ENCODE data around the gene EDC4. TPM values are rescaled to one million over a fixed set of nuclear protein-coding genes. Genes with fewer than 3 reads are reported as not detected.

EDC4 gene
- total RNA-seq, 4 donors from 2014 or later, result 36.7 to 62.4 (median 55.6) TPM

DNA sequence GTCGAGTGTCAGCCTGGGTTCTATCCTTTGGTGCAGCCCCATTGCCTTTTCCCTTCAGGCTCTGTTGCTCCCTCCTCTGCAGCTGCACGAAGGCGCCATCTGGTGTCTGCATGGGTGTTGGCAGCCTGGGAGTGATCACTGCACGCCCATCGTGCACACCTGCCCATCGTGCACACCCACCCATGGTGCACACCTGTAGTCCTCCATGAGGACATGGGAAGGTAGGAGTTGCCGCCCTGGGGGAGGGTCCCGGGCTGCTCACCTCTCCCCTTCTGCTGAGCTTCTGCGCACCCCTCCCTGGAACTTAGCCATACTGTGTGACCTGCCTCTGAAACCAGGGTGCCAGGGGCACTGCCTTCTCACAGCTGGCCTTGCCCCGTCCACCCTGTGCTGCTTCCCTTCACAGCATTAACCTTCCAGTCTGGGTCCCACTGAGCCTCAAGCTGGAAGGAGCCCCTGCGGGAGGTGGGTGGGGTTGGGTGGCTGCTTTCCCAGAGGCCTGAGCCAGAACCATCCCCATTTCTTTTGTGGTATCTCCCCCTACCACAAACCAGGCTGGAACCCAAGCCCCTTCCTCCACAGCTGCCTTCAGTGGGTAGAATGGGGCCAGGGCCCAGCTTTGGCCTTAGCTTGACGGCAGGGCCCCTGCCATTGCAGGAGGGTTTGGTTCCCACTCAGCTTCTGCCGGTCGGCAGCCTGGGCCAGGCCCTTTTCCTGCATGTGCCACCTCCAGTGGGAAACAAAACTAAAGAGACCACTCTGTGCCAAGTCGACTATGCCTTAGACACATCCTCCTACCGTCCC, 55.9 kb downstream of the EDC4 start:
- Histone ChIP-seq H3K4me1 (peaks cover 0 to 32% (median 0%) of the 10 kb centered on the region in 4 donors), H3K4me3 (no peak overlapping the region), H3K9me3 (no peaks in the 10 kb centered on the region), H3K36me3 (peaks cover 0 to 67% (median 5%) of the 10 kb centered on the region in 3 donors), H3K27ac (no peak overlapping the region), H3K27me3 (no peaks in the 10 kb centered on the region)
- TF ChIP-seq EP300 (IDR thresholded peaks at IDR 0.05), result peak in 1 of 2 donors; percentile 8
- no peak for TF ChIP-seq POLR2A (IDR thresholded peaks at IDR 0.05)
- TF ChIP-seq, protein P1, sequence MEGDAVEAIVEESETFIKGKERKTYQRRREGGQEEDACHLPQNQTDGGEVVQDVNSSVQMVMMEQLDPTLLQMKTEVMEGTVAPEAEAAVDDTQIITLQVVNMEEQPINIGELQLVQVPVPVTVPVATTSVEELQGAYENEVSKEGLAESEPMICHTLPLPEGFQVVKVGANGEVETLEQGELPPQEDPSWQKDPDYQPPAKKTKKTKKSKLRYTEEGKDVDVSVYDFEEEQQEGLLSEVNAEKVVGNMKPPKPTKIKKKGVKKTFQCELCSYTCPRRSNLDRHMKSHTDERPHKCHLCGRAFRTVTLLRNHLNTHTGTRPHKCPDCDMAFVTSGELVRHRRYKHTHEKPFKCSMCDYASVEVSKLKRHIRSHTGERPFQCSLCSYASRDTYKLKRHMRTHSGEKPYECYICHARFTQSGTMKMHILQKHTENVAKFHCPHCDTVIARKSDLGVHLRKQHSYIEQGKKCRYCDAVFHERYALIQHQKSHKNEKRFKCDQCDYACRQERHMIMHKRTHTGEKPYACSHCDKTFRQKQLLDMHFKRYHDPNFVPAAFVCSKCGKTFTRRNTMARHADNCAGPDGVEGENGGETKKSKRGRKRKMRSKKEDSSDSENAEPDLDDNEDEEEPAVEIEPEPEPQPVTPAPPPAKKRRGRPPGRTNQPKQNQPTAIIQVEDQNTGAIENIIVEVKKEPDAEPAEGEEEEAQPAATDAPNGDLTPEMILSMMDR (IDR thresholded peaks at IDR 0.05), result peak; percentile 66 to 93 (median 77)
- DNase-seq (ENCODE audit: low spot score in 2 of 2), result peak; percentile 59 to 81
- WGBS, 2 donors, result 46 to 50% methylated on average over 13 to 14 of the region's 16 CpGs

DNA sequence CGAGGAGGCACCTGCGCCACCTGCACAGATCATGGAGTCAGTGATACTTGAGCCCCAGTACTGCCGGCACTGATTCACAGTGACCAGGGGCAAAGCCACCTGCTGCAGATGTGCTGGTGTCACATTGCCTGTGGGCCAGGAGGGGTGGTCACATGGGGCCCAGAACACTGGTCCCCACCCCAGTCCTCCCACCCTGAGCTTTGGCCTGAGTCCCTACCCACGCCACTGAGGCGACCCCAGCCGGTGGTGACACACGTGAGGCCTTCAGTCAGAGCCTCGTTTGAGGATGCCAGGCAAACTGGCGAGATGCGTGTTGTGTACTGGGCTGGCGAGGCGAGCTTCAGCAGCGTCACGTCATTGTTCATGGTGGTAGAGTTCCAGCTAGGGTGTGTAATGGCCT, 57.3 kb downstream of the EDC4 start:
- no peaks in the 10 kb centered on the region for H3K9me3 ChIP-seq
- WGBS, 2 donors, result 90 to 92% methylated on average over 14 of the region's 14 CpGs
- H3K27me3 ChIP-seq, result no peaks in the 10 kb centered on the region
- no peak overlapping the region for H3K4me3 ChIP-seq
- TF ChIP-seq EP300 (IDR thresholded peaks at IDR 0.05), result no peak
- TF ChIP-seq, protein P1 (IDR thresholded peaks at IDR 0.05), result no peak
- TF ChIP-seq POLR2A (IDR thresholded peaks at IDR 0.05), result no peak
- H3K36me3 ChIP-seq, result peaks cover 0 to 64% (median 11%) of the 10 kb centered on the region in 3 donors
- no peak for DNase-seq (ENCODE audit: low spot score in 2 of 2)
- peaks cover 0 to 35% (median 9%) of the 10 kb centered on the region in 4 donors for H3K4me1 ChIP-seq
- H3K27ac ChIP-seq, result no peak overlapping the region

DNA sequence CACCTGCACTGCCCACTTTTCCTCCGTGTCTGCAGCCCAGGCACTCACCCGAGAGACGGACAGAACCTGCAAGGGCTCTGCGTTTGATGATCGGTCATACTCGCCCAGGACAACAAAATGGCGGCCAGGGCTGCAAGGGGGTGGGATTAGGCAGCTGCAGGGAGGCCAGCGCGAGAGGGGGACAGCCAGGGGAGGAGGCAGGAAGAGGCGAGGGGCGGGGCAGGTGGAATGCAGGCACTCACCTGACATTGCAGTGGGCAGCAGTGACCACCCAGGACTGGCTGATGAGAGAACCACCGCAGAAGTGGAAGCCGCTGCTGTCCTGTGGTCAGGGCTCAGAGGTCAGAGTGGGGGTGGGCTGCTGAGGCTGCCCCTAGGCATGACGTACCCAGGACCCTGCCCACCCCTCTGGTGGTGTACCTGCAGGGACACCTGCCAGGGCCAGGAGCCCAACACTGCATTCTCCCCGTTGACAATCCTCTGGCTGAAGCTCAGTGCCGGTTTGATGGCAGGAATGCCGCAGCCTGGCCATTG, 57.9 kb downstream of the EDC4 start:
- no peak for DNase-seq (ENCODE audit: low spot score in 2 of 2)
- Histone ChIP-seq H3K27me3 (no peaks in the 10 kb centered on the region), H3K27ac (no peak overlapping the region), H3K36me3 (peaks cover 0 to 64% (median 11%) of the 10 kb centered on the region in 3 donors), H3K9me3 (no peaks in the 10 kb centered on the region), H3K4me3 (no peak overlapping the region), H3K4me1 (peaks cover 0 to 35% (median 12%) of the 10 kb centered on the region in 4 donors)
- WGBS, 2 donors, result 86 to 88% methylated on average over 14 to 16 of the region's 17 CpGs
- TF ChIP-seq POLR2A (IDR thresholded peaks at IDR 0.05), result no peak
- no peak for TF ChIP-seq EP300 (IDR thresholded peaks at IDR 0.05)
- TF ChIP-seq, protein P1 (IDR thresholded peaks at IDR 0.05), result no peak

Small RNA genes within 50 kb of the gene (small RNA-seq; reads per million reads assigned to genes)
- not detected for gene AC040162.2
- not detected for gene NRN1L

Other genes with a start within 250 kb of the EDC4 start
- gene CARMIL2, start 227.9 kb upstream of the EDC4 start, total RNA-seq, result 1 to 10 TPM in 3 of 4 donors, under 1 TPM in 1; 0.66 to 6.5 (median 1.7) TPM
- 10 to 100 TPM; 18.0 to 32.3 (median 20.7) TPM for gene ACD, start 212.8 kb upstream of the EDC4 start, total RNA-seq
- gene PARD6A, start 212.1 kb upstream of the EDC4 start, total RNA-seq, result 10 to 100 TPM in 2 of 4 donors, 1 to 10 TPM in 2; 3.7 to 16.2 (median 9.9) TPM
- gene ENKD1, start 206.3 kb upstream of the EDC4 start, total RNA-seq, result 10 to 100 TPM; 32.6 to 53.8 (median 45.6) TPM
- 10 to 100 TPM; 15.9 to 31.2 (median 25.5) TPM for gene C16orf86, start 206.2 kb upstream of the EDC4 start, total RNA-seq
- gene GFOD2, start 153.7 kb upstream of the EDC4 start, total RNA-seq, result 10 to 100 TPM; 10.5 to 24.6 (median 17.2) TPM
- gene RANBP10, start 66.5 kb upstream of the EDC4 start, total RNA-seq, result 10 to 100 TPM in 3 of 4 donors, 1 to 10 TPM in 1; 8.1 to 19.5 (median 12.0) TPM
- 1 to 10 TPM; 2.8 to 8.4 (median 4.0) TPM for gene TSNAXIP1, start 66.2 kb upstream of the EDC4 start, total RNA-seq
- 10 to 100 TPM; 47.1 to 74.3 (median 60.9) TPM for gene THAP11, start 30.7 kb upstream of the EDC4 start, total RNA-seq
- gene NUTF2, start 26.1 kb upstream of the EDC4 start, total RNA-seq, result 100 to 1,000 TPM in 2 of 4 donors, 10 to 100 TPM in 2; 54.4 to 137 (median 105) TPM
- 100 to 1,000 TPM in 1 of 4 donors, 10 to 100 TPM in 3; 51.3 to 101 (median 59.2) TPM for gene CENPT, start 25.4 kb upstream of the EDC4 start, total RNA-seq
- 10 to 100 TPM in 1 of 4 donors, 1 to 10 TPM in 3; 2.0 to 15.1 (median 3.9) TPM for gene NRN1L, start 11.8 kb downstream of the EDC4 start, total RNA-seq
- gene PSKH1, start 20.2 kb downstream of the EDC4 start, total RNA-seq, result 10 to 100 TPM; 22.2 to 30.8 (median 24.2) TPM
- gene CTRL, start 58.8 kb downstream of the EDC4 start, total RNA-seq, result 1 to 10 TPM in 3 of 4 donors, under 1 TPM in 1; 0.87 to 3.6 (median 1.6) TPM
- 10 to 100 TPM; 22.9 to 57.6 (median 39.4) TPM for gene PSMB10, start 63.8 kb downstream of the EDC4 start, total RNA-seq
- 10 to 100 TPM; 17.9 to 43.9 (median 26.8) TPM for gene LCAT, start 71.1 kb downstream of the EDC4 start, total RNA-seq
- gene SLC12A4, start 95.6 kb downstream of the EDC4 start, total RNA-seq, result 100 to 1,000 TPM in 2 of 4 donors, 10 to 100 TPM in 2; 82.0 to 127 (median 101) TPM
- under 1 TPM in 1 of 4 donors, not detected in 3; 0.66 TPM for gene DPEP3, start 107.4 kb downstream of the EDC4 start, total RNA-seq
- gene DPEP2, start 126.4 kb downstream of the EDC4 start, total RNA-seq, result 10 to 100 TPM in 1 of 4 donors, 1 to 10 TPM in 3; 1.0 to 12.6 (median 3.8) TPM
- gene DPEP2NB, start 142.9 kb downstream of the EDC4 start, total RNA-seq, result not detected
- gene DDX28, start 150.2 kb downstream of the EDC4 start, total RNA-seq, result 10 to 100 TPM in 3 of 4 donors, 1 to 10 TPM in 1; 6.7 to 11.7 (median 10.8) TPM
- gene DUS2, start 150.2 kb downstream of the EDC4 start, total RNA-seq, result 10 to 100 TPM in 2 of 4 donors, 1 to 10 TPM in 2; 4.7 to 31.2 (median 15.4) TPM
- 100 to 1,000 TPM in 2 of 4 donors, 10 to 100 TPM in 2; 81.4 to 105 (median 97.1) TPM for gene NFATC3, start 212.3 kb downstream of the EDC4 start, total RNA-seq

All from tibial nerve (tissue), 4 donors.